Tibial nerve (tissue), 4 donors: Measurements from ENCODE around the gene TMEM176A. TPM values are rescaled to one million over a fixed set of nuclear protein-coding genes. Genes with fewer than 3 reads are reported as not detected.

Experiments
- DNase-seq, 2 donors: peaks; one replicate each; pipeline ENCODE4 v3.0.0-alpha.2; 2019; ENCODE audit warnings: low spot score in 2 of 2
- H3K27ac ChIP-seq, 4 donors: fragments of 200-600 bp; sonication (generic) in 3 of 4; one replicate each; pipeline ENCODE4 v1.5.1; 2017 to 2019; ENCODE audit warnings: mild to moderate bottlenecking in 1 of 4
- H3K27me3 ChIP-seq, 2 donors: fragments of 200-600 bp; sonication (generic) in 1 of 2; one replicate each; pipeline versions ENCODE4 v1.5.1 to v1.6.0; 2017 to 2019
- H3K36me3 ChIP-seq, 3 donors: fragments of 200-600 bp; sonication (generic); one replicate each; pipeline ENCODE4 v1.5.1; 2018 to 2019
- H3K4me1 ChIP-seq, 4 donors: fragments of 200-600 bp; sonication (generic) in 3 of 4; one replicate each; pipeline ENCODE4 v1.5.1; 2017 to 2019
- H3K4me3 ChIP-seq, 4 donors: fragments of 200-600 bp; sonication (generic) in 3 of 4; one replicate each; pipeline ENCODE4 v1.5.1; 2017 to 2019; ENCODE audit warnings: mild to moderate bottlenecking in 1 of 4, moderate library complexity in 1 of 4
- H3K9me3 ChIP-seq, 4 donors: fragments of 200-600 bp; sonication (generic) in 3 of 4; one replicate each; pipeline ENCODE4 v1.5.1; 2017 to 2019
- CTCF ChIP-seq, 5 experiments: fragments of 200-600 bp in 3 of 5; fragments of 450-650 bp in 2 of 5; sonication (generic) in 3 of 5; IDR thresholded peaks; one replicate each; pipeline ENCODE4 v1.5.1; 2016 to 2019; ENCODE audit warnings: antibody characterized with exemption in 5 of 5, mild to moderate bottlenecking in 3 of 5, moderate library complexity in 2 of 5
- EP300 ChIP-seq, 2 donors: sonication (generic); formaldehyde crosslinking; IDR thresholded peaks; one replicate each; pipeline ENCODE4 v1.6.1; 2017; ENCODE audit warnings: antibody characterized with exemption in 2 of 2, mild to moderate bottlenecking in 1 of 2
- POLR2A ChIP-seq, 2 donors: fragments of 450-650 bp; IDR thresholded peaks; one replicate each; pipeline ENCODE4 v1.6.1; 2017; ENCODE audit warnings: antibody characterized with exemption in 2 of 2, mild to moderate bottlenecking in 2 of 2, moderate library complexity in 2 of 2
- WGBS, 2 donors: methylation state at CpG; one replicate each; pipeline ENCODE4 v1.1.5; 2018; 5-methylcytosine and 5-hydroxymethylcytosine counted together
- total RNA-seq, 4 donors: library from RNA; depleted of rRNA; stranded (reverse); fragments of >200 nt; gene quantifications; one replicate each; pipeline ENCODE4 v1.1.0, GENCODE V29; 2016

The TMEM176A gene
- total RNA-seq, 4 donors from 2014 or later: 21.8 to 62.4 (median 36.1) TPM

GRCh38 chr7:150848561-150849115, 48.1 kb downstream of the TMEM176A start:
- 81 to 90% methylated on average over 3 of the region's 3 CpGs for WGBS, 2 donors
- DNase-seq: no peak

DNA sequence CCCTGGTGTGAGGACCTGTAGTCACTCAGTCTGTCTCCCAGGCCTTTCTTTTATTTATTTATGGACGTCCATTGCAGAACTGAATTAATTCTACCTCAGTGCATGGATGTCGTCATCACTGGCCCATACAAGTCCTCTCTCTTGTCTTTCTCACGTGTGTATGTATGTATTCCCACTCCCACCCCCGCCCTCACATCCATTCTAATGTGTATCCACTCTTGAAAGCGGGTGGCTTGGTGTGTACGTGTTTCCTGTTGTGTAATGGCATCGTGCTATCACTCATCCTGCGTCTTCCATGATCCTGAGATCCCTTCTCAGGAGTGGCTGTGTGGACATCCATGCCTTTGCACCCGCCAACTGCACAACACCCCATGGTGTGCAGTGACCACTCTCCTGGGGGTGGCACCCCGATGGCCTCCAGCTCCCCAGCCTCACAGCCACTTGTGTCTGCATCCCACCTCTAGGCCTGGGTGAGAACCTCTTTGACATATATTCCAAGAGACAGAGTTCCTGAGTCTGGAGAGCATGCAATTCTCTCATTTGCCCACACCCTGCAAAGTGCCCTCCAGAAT, 48.7 kb downstream of the TMEM176A start:
- no peak overlapping the region for H3K27ac ChIP-seq
- WGBS, 2 donors: 88 to 89% methylated on average over 10 of the region's 10 CpGs
- peaks cover 0 to 11% (median 6%) of the 10 kb centered on the region in 4 donors for H3K4me1 ChIP-seq
- no peaks in the 10 kb centered on the region for H3K9me3 ChIP-seq
- DNase-seq: no peak
- TF ChIP-seq EP300 (IDR thresholded peaks at IDR 0.05) (no peak), CTCF (IDR thresholded peaks at IDR 0.05) (no peak), POLR2A (IDR thresholded peaks at IDR 0.05) (no peak)
- no peak overlapping the region for H3K4me3 ChIP-seq
- H3K36me3 ChIP-seq: no peaks in the 10 kb centered on the region
- H3K27me3 ChIP-seq: no peaks in the 10 kb centered on the region

More at GRCh38 chr7:150848561-150849115, 48.1 kb downstream of the TMEM176A start:
- Histone ChIP-seq H3K27me3 (no peaks in the 10 kb centered on the region), H3K9me3 (no peaks in the 10 kb centered on the region), H3K36me3 (no peaks in the 10 kb centered on the region), H3K4me1 (peaks cover 0 to 11% (median 6%) of the 10 kb centered on the region in 4 donors), H3K27ac (no peak overlapping the region), H3K4me3 (no peak overlapping the region)
- TF ChIP-seq CTCF (IDR thresholded peaks at IDR 0.05) (no peak), POLR2A (IDR thresholded peaks at IDR 0.05) (no peak), EP300 (IDR thresholded peaks at IDR 0.05) (no peak)

DNA sequence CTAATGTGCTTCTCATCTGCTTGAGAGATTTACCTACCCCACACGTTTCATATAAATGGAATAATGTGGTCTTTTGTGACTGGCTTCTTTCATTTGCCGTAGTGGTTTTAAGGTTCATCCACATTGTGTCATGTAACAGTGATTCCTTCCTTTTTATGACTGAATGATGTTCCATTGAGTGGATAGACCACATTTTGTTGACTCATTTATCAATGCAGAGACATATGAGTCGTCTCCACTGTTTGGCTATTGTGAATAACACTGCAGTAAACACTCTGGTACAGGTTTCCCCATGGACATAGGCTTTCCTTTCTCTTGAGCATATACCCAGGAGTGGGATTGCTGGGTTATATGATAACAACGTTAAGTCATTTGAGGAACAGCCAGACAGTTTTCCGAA, 49.7 kb downstream of the TMEM176A start:
- Histone ChIP-seq H3K4me3 (no peak overlapping the region), H3K4me1 (peaks cover 0 to 8% (median 4%) of the 10 kb centered on the region in 4 donors), H3K27me3 (no peaks in the 10 kb centered on the region), H3K36me3 (no peaks in the 10 kb centered on the region), H3K27ac (no peak overlapping the region), H3K9me3 (no peaks in the 10 kb centered on the region)
- no peak for TF ChIP-seq CTCF (IDR thresholded peaks at IDR 0.05)
- TF ChIP-seq EP300 (IDR thresholded peaks at IDR 0.05): no peak
- TF ChIP-seq POLR2A (IDR thresholded peaks at IDR 0.05): no peak
- no peak for DNase-seq
- 84 to 85% methylated on average over 5 of the region's 5 CpGs for WGBS, 2 donors

DNA sequence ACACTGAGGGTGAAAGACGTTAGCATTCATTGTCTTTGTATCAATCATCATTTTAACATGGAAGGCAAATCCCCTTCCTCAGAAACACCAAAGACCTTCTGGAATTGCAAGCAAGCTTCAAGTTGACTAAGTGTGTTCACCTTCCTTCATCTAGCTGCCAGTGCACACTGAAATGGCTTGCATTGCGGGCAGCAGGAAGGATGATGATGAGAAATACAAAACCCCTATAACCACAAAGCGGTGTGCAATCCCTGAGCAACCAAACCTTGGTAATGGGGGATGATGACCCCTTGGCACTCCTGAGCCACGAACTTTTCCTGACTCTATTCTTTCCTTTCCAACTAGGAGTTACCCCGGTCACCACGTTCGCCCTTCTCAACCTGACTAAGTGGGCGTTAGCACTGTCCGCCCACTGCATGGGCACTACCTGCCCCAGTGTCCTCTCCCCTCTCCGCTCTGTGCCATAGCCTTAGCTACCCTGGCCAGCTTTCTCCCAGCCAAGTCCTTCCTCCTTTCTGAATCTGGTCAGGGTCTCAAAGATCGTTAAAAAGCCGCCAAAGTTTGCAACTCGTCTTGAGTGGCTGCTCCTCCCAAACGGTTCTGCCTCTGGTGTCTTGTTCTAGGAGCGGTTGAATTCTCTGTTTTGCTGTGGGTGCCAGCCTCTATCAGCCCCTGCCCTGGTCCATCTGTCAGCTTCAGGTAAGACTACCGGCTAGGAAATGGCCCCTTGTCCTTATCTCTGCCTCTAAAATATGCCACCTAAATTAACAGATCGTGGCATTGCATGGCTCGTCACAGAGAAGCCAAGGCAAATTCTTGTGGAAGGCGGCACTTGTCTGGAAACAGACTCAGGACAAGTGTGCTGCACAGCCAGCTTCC, 51.2 kb downstream of the TMEM176A start:
- WGBS, 2 donors: 83% methylated on average over 19 of the region's 19 CpGs
- Histone ChIP-seq H3K9me3 (no peaks in the 10 kb centered on the region), H3K36me3 (no peaks in the 10 kb centered on the region), H3K27me3 (no peaks in the 10 kb centered on the region), H3K27ac (no peak overlapping the region), H3K4me1 (no peaks in the 10 kb centered on the region), H3K4me3 (no peak overlapping the region)
- TF ChIP-seq CTCF (IDR thresholded peaks at IDR 0.05): no peak
- no peak for TF ChIP-seq EP300 (IDR thresholded peaks at IDR 0.05)
- TF ChIP-seq POLR2A (IDR thresholded peaks at IDR 0.05): no peak
- no peak for DNase-seq
